GM10248 (cell line): Measurements from ENCODE around the gene SEC14L2.
A peak's percentile ranks its signal among the peaks of the same experiment; 100 is the strongest.

Experiments
- CTCF ChIA-PET: fragments of 300-600 bp; sonication (Branson Sonifier 250); formaldehyde crosslinking; extraction: SDS; loops from one replicate; lab custom pipeline; 2021; ENCODE audit warnings: antibody characterized with exemption; lab: Yijun Ruan, JAX
- POLR2A ChIA-PET: fragments of 350-650 bp; sonication (Branson Sonifier 250); formaldehyde crosslinking; extraction: SDS; loops from one replicate; lab custom pipeline; 2020; ENCODE audit warnings: antibody characterized with exemption; lab: Yijun Ruan, JAX
- DNase-seq: peaks from one replicate; pipeline ENCODE4 v3.0.0; 2012; ENCODE audit errors: extremely low spot score
- CTCF ChIP-seq: IDR thresholded peaks from 2 replicates; pipeline ENCODE4 v1.5.1; 2012; ENCODE audit warnings: mild to moderate bottlenecking, low read depth; ENCODE audit errors: extremely low read depth, missing control alignments, control extremely low read depth

SEC14L2 gene

GRCh38 chr22:30392661-30393321 is 4.0 kb upstream of the SEC14L2 start:
- no peak for TF ChIP-seq CTCF
- peak; percentile 62 for DNase-seq
- CTCF ChIA-PET: interaction anchor here (0.7 to 14.0 kb wide), 11 partner anchors 10 to 137 kb away, joined by 3 to 307 read pairs (median 22); partner anchors contain the start of genes CASTOR1 and MTFP1
- POLR2A ChIA-PET: no interaction called here

GRCh38 chr22:30393322-30393680 is 3.5 kb upstream of the SEC14L2 start:
- TF ChIP-seq CTCF: no peak
- POLR2A ChIA-PET: no interaction called here

GRCh38 chr22:30393885-30394284 is 2.9 kb upstream of the SEC14L2 start:
- POLR2A ChIA-PET: interaction anchor here (0.6 kb wide), 1 partner anchor 25 kb away, joined by 3 read pairs; no protein-coding TSS in a partner anchor
- no peak for DNase-seq
- TF ChIP-seq CTCF: no peak
- CTCF ChIA-PET: interaction anchor here (1.4 to 5.8 kb wide), 4 partner anchors 11 to 131 kb away, joined by 3 to 42 read pairs (median 14); partner anchors contain the start of gene CASTOR1

More at GRCh38 chr22:30393322-30393680, 3.5 kb upstream of the SEC14L2 start:
- CTCF ChIA-PET: interaction anchor here (2.7 to 5.8 kb wide), 4 partner anchors 12 to 105 kb away, joined by 6 to 42 read pairs (median 28); partner anchors contain the start of gene CASTOR1
- no peak for DNase-seq

- DNase-seq: no peak
- ChIA-PET POLR2A (no interaction called here), CTCF (interaction anchor here (0.8 to 5.0 kb wide), 10 partner anchors 7 to 134 kb away, joined by 3 to 42 read pairs (median 4); partner anchors contain the start of genes CASTOR1 and RNF215)
- TF ChIP-seq CTCF: no peak
These were observed 1.1 kb downstream of the SEC14L2 start for GRCh38 chr22:30397656-30398635.

GRCh38 chr22:30398685-30399680 is 2.2 kb downstream of the SEC14L2 start:
- POLR2A ChIA-PET: interaction anchor here (0.5 to 0.7 kb wide), 3 partner anchors 35 to 1715 kb away, joined by 3 to 7 read pairs (median 3); no protein-coding TSS in a partner anchor
- no peak for TF ChIP-seq CTCF
- DNase-seq: no peak
- CTCF ChIA-PET: interaction anchor here (1.0 to 1.1 kb wide), 3 partner anchors 8 to 111 kb away, joined by 3 to 4 read pairs (median 3); no protein-coding TSS in a partner anchor
